ENCODE measurements around the gene CROT.

DNA sequence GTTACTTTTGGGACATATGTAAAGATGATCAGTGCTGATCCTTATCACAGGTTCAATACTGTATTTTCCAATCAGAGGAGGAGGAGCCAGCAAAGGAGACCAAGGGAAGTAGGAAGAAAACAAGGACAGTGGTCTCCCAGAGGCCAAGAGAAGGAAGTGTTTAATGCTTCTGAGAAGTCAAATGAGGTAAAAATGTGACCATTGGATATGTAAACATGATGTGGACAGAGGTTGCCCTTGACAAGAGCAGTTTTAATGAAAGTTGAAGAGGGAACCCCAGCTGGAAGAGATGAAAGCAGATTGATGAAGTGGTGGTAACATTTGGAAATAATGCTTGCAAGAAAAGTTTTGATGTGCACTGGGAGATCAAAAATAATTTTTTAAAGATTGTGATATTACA lies 18.8 kb downstream of the CROT start:
- TF ChIP-seq, protein P1, sequence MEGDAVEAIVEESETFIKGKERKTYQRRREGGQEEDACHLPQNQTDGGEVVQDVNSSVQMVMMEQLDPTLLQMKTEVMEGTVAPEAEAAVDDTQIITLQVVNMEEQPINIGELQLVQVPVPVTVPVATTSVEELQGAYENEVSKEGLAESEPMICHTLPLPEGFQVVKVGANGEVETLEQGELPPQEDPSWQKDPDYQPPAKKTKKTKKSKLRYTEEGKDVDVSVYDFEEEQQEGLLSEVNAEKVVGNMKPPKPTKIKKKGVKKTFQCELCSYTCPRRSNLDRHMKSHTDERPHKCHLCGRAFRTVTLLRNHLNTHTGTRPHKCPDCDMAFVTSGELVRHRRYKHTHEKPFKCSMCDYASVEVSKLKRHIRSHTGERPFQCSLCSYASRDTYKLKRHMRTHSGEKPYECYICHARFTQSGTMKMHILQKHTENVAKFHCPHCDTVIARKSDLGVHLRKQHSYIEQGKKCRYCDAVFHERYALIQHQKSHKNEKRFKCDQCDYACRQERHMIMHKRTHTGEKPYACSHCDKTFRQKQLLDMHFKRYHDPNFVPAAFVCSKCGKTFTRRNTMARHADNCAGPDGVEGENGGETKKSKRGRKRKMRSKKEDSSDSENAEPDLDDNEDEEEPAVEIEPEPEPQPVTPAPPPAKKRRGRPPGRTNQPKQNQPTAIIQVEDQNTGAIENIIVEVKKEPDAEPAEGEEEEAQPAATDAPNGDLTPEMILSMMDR (IDR thresholded peaks at IDR 0.05) = no peak
- no peak for TF ChIP-seq CBFB (CRISPR knock-in tag; IDR thresholded peaks at IDR 0.05; ENCODE audit: low read depth)
- no peak for TF ChIP-seq ESRRA (CRISPR knock-in tag; IDR thresholded peaks at IDR 0.05; ENCODE audit: borderline replicate concordance)
- TF ChIP-seq, protein P2, sequence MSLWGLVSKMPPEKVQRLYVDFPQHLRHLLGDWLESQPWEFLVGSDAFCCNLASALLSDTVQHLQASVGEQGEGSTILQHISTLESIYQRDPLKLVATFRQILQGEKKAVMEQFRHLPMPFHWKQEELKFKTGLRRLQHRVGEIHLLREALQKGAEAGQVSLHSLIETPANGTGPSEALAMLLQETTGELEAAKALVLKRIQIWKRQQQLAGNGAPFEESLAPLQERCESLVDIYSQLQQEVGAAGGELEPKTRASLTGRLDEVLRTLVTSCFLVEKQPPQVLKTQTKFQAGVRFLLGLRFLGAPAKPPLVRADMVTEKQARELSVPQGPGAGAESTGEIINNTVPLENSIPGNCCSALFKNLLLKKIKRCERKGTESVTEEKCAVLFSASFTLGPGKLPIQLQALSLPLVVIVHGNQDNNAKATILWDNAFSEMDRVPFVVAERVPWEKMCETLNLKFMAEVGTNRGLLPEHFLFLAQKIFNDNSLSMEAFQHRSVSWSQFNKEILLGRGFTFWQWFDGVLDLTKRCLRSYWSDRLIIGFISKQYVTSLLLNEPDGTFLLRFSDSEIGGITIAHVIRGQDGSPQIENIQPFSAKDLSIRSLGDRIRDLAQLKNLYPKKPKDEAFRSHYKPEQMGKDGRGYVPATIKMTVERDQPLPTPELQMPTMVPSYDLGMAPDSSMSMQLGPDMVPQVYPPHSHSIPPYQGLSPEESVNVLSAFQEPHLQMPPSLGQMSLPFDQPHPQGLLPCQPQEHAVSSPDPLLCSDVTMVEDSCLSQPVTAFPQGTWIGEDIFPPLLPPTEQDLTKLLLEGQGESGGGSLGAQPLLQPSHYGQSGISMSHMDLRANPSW (CRISPR knock-in tag; conservative IDR thresholded peaks at IDR 0.05; ENCODE audit: low read depth) = no peak
- TF ChIP-seq, protein P3, sequence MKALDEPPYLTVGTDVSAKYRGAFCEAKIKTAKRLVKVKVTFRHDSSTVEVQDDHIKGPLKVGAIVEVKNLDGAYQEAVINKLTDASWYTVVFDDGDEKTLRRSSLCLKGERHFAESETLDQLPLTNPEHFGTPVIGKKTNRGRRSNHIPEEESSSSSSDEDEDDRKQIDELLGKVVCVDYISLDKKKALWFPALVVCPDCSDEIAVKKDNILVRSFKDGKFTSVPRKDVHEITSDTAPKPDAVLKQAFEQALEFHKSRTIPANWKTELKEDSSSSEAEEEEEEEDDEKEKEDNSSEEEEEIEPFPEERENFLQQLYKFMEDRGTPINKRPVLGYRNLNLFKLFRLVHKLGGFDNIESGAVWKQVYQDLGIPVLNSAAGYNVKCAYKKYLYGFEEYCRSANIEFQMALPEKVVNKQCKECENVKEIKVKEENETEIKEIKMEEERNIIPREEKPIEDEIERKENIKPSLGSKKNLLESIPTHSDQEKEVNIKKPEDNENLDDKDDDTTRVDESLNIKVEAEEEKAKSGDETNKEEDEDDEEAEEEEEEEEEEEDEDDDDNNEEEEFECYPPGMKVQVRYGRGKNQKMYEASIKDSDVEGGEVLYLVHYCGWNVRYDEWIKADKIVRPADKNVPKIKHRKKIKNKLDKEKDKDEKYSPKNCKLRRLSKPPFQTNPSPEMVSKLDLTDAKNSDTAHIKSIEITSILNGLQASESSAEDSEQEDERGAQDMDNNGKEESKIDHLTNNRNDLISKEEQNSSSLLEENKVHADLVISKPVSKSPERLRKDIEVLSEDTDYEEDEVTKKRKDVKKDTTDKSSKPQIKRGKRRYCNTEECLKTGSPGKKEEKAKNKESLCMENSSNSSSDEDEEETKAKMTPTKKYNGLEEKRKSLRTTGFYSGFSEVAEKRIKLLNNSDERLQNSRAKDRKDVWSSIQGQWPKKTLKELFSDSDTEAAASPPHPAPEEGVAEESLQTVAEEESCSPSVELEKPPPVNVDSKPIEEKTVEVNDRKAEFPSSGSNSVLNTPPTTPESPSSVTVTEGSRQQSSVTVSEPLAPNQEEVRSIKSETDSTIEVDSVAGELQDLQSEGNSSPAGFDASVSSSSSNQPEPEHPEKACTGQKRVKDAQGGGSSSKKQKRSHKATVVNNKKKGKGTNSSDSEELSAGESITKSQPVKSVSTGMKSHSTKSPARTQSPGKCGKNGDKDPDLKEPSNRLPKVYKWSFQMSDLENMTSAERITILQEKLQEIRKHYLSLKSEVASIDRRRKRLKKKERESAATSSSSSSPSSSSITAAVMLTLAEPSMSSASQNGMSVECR (CRISPR knock-in tag; IDR thresholded peaks at IDR 0.05; ENCODE audit: borderline replicate concordance) = no peak
- TF ChIP-seq CREM (CRISPR knock-in tag; IDR thresholded peaks at IDR 0.05) = no peak
- no peak for TF ChIP-seq SP1 (CRISPR knock-in tag; conservative IDR thresholded peaks at IDR 0.05)
- TF ChIP-seq TP53 (CRISPR knock-in tag; IDR thresholded peaks at IDR 0.05) = no peak
- TF ChIP-seq MYBL2 (CRISPR knock-in tag; IDR thresholded peaks at IDR 0.05) = no peak
- no peak for TF ChIP-seq RELA (CRISPR knock-in tag; IDR thresholded peaks at IDR 0.05; ENCODE audit: borderline replicate concordance)
- TF ChIP-seq ZNF416 (CRISPR knock-in tag; IDR thresholded peaks at IDR 0.05) = no peak
- no peak for TF ChIP-seq KAT7 (CRISPR knock-in tag; IDR thresholded peaks at IDR 0.05; ENCODE audit: borderline replicate concordance)

Data from WTC11 (cell line).